CD4-positive, alpha-beta T cell (primary cell): ENCODE measurements around the gene SUPT4H1. TPM values are rescaled to one million over a fixed set of nuclear protein-coding genes. Genes with fewer than 3 reads are reported as not detected.

Experiments
- ATAC-seq: fragments of 200-7000 bp; cut with Tn5 transposase; one replicate; pipeline ENCODE4 v1.10.0; 2022; ENCODE audit warnings: mild to moderate bottlenecking; ENCODE audit not compliant: poor library complexity
- CTCF ChIA-PET: fragments of 350-600 bp; sonication (Branson Sonifier 250); formaldehyde crosslinking; loops from one replicate; lab custom pipeline; 2021; ENCODE audit warnings: antibody characterized with exemption, inconsistent platforms; lab: Charles Lee
- POLR2A ChIA-PET: fragments of 350-600 bp; sonication (Branson Sonifier 250); formaldehyde crosslinking; loops from one replicate; lab custom pipeline; 2021; ENCODE audit warnings: antibody characterized with exemption, inconsistent platforms; lab: Charles Lee
- DNase-seq, 14 experiments: peaks; one replicate each; pipeline ENCODE4 v3.0.0-alpha.2; 2013 to 2020; ENCODE audit warnings: mixed read lengths in 2 of 14
- H3K27ac ChIP-seq, 2 donors: one replicate each; pipeline versions ENCODE4 v1.5.1 to v1.7.0; 2013; ENCODE audit warnings: low read length in 2 of 2, low read depth in 1 of 2, mild to moderate bottlenecking in 1 of 2
- H3K27me3 ChIP-seq, 2 experiments: 1 replicate in 1 of 2; 2 replicates in 1 of 2; pipeline versions ENCODE4 v1.6.1 to v1.7.0; 2013; ENCODE audit warnings: low read length in 2 of 2, control low read depth in 1 of 2, mild to moderate bottlenecking in 1 of 2, moderate library complexity in 1 of 2; ENCODE audit not compliant: insufficient read depth in 2 of 2, control insufficient read depth in 1 of 2
- H3K36me3 ChIP-seq: one replicate; pipeline ENCODE4 v1.6.1; 2013; ENCODE audit warnings: low read length, control low read depth; ENCODE audit not compliant: insufficient read depth
- H3K4me1 ChIP-seq: one replicate; pipeline ENCODE4 v1.6.1; 2013; ENCODE audit warnings: low read length, control low read depth; ENCODE audit not compliant: insufficient read depth
- H3K4me3 ChIP-seq: one replicate; pipeline ENCODE4 v1.5.1; 2013; ENCODE audit warnings: mild to moderate bottlenecking, low read length, moderate library complexity
- H3K9me3 ChIP-seq, 2 experiments: 1 replicate in 1 of 2; 2 replicates in 1 of 2; pipeline versions ENCODE4 v1.6.1 to v1.7.0; 2013; ENCODE audit warnings: low read length in 2 of 2, mild to moderate bottlenecking in 2 of 2, control low read depth in 1 of 2, moderate library complexity in 1 of 2; ENCODE audit not compliant: control insufficient read depth in 1 of 2, insufficient read depth in 1 of 2
- H3K27ac Mint-ChIP-seq: one replicate; pipeline ENCODE4 v1.8.0; 2020; ENCODE audit warnings: mixed read lengths
- H3K27me3 Mint-ChIP-seq: one replicate; pipeline ENCODE4 v1.8.0; 2021; ENCODE audit warnings: mixed read lengths
- H3K36me3 Mint-ChIP-seq: one replicate; pipeline ENCODE4 v1.8.0; 2021; ENCODE audit warnings: low read depth, mixed read lengths
- H3K4me1 Mint-ChIP-seq: one replicate; pipeline ENCODE4 v1.8.0; 2021; ENCODE audit warnings: low read depth, mixed read lengths
- H3K4me3 Mint-ChIP-seq: one replicate; pipeline ENCODE4 v1.8.0; 2020; ENCODE audit warnings: mild to moderate bottlenecking, mixed read lengths
- H3K9me3 Mint-ChIP-seq: one replicate; pipeline ENCODE4 v1.8.0; 2020; ENCODE audit warnings: mixed read lengths
- intact Hi-C, 2 experiments: fragments of 100-400 bp; cut with DNase I in 1 of 2; cut with micrococcal nuclease in 1 of 2; formaldehyde crosslinking; loops; one replicate each; pipeline versions ENCODE4 v1.15.1 to v1.9.0; 2023 to 2025; cut with DNase I, micrococcal nuclease
- total RNA-seq, 174 experiments: library from RNA in 2 of 174; stranded (reverse) in 2 of 174; gene quantifications; one replicate each; pipeline ENCODE4 v1.2.3 and lab custom pipeline; 2021 to 2026
- TF ChIP-seq, protein P1 (sequence below): fragments of 200-600 bp; IDR thresholded peaks from one replicate; pipeline ENCODE4 v1.8.0; 2022; ENCODE audit warnings: antibody characterized with exemption, mild to moderate bottlenecking

Gene SUPT4H1
- total RNA-seq, 2 experiments from 2014 or later, result 46.5 to 47.0 TPM

DNA sequence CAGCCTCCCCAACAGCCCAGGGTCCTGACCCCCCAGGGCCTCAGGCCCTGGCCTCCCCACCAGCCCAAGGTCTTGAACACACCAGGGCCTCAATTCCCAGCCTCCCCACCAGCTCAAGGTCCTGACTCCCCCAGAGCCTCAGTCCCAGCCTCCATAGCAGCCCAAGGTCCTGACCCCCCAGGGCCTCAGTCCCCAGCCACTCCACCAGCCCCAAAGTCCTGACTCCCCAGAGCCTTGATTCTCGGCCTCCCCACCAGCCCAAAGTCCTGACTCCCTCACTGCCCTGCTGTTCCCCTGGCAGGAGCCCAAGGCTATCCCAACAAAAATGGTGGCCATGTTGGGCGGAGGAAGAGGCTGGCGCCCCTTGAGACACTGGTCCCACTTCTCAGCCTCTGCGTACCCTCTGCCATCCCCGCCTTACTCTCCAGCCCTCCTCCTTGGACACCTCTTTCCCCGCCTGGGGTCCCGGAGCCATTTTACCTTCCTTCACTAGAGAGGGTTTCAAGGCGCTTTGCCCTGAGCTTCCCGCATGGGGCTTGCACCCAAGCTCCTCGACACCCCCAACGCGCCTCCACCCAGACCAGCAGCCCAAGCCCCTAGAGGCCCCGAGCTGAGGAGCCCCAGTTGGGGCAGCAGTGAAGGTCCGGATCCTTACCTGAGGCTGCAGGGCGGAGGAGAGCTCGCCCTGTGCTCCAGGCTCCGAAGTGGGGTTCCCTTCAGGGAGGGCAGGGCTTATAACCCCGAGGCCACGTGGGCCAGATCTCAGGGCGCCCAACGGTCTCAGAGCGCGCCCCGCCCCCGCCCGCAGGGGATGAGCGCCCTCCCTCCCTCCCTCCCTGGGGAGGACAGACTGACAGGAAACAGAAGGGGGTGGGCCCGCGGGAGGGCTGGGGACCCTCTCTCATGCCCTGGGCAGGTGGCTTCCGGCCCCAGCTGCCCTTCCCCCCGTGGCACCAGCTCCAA, 19.9 kb downstream of the SUPT4H1 start:
- intact Hi-C loops, result loop anchor here (5.0 to 10.0 kb wide), 7 partner anchors 183 to 1247 kb away; partner anchors contain the start of genes AKAP1 (in 1 of the 2), MRPS23 (in 1 of the 2), MTMR4 (in 1 of the 2) and TRIM37 (in 1 of the 2)
- Mint-ChIP-seq H3K27me3 (no peaks in the 10 kb centered on the region), H3K9me3 (no peaks in the 10 kb centered on the region), H3K27ac (peak overlapping the region; percentile 84), H3K36me3 (peaks cover 55% of the 10 kb centered on the region), H3K4me3 (peak overlapping the region; percentile 90), H3K4me1 (peaks cover 63% of the 10 kb centered on the region)
- ATAC-seq (peak; percentile 37), DNase-seq (peak; percentile 72 to 96 (median 92))
- peak overlapping the region; percentile 82 to 98 for H3K27ac ChIP-seq
- CTCF ChIA-PET, result interaction anchor here (1.7 to 7.9 kb wide), 5 partner anchors 10 to 86 kb away, joined by 7 to 59 read pairs (median 8); partner anchors contain the start of gene RNF43
- peaks cover 19% of the 10 kb centered on the region for H3K36me3 ChIP-seq
- H3K4me3 ChIP-seq, result peak overlapping the region; percentile 84
- TF ChIP-seq, protein P1, sequence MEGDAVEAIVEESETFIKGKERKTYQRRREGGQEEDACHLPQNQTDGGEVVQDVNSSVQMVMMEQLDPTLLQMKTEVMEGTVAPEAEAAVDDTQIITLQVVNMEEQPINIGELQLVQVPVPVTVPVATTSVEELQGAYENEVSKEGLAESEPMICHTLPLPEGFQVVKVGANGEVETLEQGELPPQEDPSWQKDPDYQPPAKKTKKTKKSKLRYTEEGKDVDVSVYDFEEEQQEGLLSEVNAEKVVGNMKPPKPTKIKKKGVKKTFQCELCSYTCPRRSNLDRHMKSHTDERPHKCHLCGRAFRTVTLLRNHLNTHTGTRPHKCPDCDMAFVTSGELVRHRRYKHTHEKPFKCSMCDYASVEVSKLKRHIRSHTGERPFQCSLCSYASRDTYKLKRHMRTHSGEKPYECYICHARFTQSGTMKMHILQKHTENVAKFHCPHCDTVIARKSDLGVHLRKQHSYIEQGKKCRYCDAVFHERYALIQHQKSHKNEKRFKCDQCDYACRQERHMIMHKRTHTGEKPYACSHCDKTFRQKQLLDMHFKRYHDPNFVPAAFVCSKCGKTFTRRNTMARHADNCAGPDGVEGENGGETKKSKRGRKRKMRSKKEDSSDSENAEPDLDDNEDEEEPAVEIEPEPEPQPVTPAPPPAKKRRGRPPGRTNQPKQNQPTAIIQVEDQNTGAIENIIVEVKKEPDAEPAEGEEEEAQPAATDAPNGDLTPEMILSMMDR, result no peak
- POLR2A ChIA-PET, result interaction anchor here (0.7 to 22.3 kb wide), 11 partner anchors 7 to 1730 kb away, joined by 3 to 1359 read pairs (median 4); partner anchors contain the start of genes DYNLL2, HSF5, MTMR4 and RNF43
- H3K27me3 ChIP-seq, result no peaks in the 10 kb centered on the region
- no peaks in the 10 kb centered on the region for H3K9me3 ChIP-seq
- H3K4me1 ChIP-seq, result peaks cover 64% of the 10 kb centered on the region

DNA sequence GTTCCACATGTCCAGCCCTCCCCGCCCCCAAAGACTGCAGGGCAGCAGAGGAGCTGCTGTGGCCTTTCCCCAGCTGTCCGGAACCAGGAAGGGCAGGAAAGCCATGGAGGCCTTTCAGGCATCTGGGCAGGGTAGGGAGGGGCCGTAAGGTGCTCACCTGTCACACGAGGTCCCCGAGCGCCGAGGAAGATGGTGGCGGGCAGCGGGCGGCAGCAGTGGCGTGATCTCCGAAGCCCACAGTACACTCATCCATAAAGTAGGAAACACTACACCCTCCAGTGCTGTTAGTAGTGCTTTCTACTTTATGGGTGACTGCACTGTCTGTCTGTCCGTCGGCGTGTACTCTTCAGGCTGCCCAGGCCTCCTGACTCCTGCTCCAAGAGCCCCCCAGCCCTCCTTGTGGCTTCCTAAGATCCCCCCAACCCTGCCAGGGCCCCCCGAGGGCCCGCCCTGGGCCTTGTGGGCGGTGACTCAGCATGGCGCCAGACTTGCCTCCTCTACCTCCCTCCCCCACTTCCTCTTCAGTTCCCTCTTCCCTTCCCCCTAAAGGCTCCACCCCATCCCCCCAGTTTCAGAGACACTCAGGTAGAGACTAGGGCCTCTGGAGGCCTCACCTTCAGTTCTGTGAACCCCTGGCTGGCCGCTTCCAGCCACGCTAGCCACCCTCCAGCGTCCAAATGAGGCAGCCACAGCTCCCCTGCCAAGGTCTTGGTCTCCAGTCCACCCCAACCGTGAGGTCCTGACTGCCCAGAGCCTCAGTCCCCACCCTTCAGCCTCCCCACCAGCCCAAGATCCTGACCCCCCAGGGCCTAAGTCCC, 20.8 kb downstream of the SUPT4H1 start:
- Histone ChIP-seq H3K27ac (peak overlapping the region; percentile 82 to 98), H3K4me3 (peak overlapping the region; percentile 84), H3K9me3 (no peaks in the 10 kb centered on the region), H3K4me1 (peaks cover 64% of the 10 kb centered on the region), H3K27me3 (no peaks in the 10 kb centered on the region), H3K36me3 (peaks cover 19% of the 10 kb centered on the region)
- Mint-ChIP-seq H3K4me3 (peak overlapping the region; percentile 90), H3K36me3 (peaks cover 54% of the 10 kb centered on the region), H3K27me3 (no peaks in the 10 kb centered on the region), H3K9me3 (no peaks in the 10 kb centered on the region), H3K27ac (peak overlapping the region; percentile 84), H3K4me1 (peaks cover 60% of the 10 kb centered on the region)
- ATAC-seq (peak; percentile 18), DNase-seq (peak in 13 of 14 experiments; percentile 56 to 88 (median 76))
- CTCF ChIA-PET, result interaction anchor here (1.7 to 7.9 kb wide), 4 partner anchors 11 to 87 kb away, joined by 7 to 59 read pairs (median 26); partner anchors contain the start of gene RNF43
- POLR2A ChIA-PET, result interaction anchor here (0.9 to 22.3 kb wide), 5 partner anchors 8 to 157 kb away, joined by 3 to 1359 read pairs (median 508); partner anchors contain the start of genes HSF5, RNF43, SUPT4H1 and TSPOAP1
- intact Hi-C loops, result loop anchor here (5.0 to 10.0 kb wide), 7 partner anchors 184 to 1246 kb away; partner anchors contain the start of genes AKAP1 (in 1 of the 2), MRPS23 (in 1 of the 2), MTMR4 (in 1 of the 2) and TRIM37 (in 1 of the 2)
- TF ChIP-seq, protein P1, result no peak
